K562 (cell line): ENCODE data around the gene TAMALIN. TPM values are rescaled to one million over a fixed set of nuclear protein-coding genes. Genes with fewer than 3 reads are reported as not detected.

ENCODE experiments used
- CBFA2T3 ChIP-seq: fragments of 450-650 bp; IDR thresholded peaks from 2 replicates; pipeline ENCODE4 v1.6.1; 2017
- CC2D1A ChIP-seq: fragments of 450-650 bp; IDR thresholded peaks from 2 replicates; pipeline ENCODE4 v1.6.1; 2017; ENCODE audit warnings: mild to moderate bottlenecking
- ETV5 ChIP-seq: sonication (generic); formaldehyde crosslinking; IDR thresholded peaks from 2 replicates; pipeline ENCODE4 v1.4.0; 2020; ENCODE audit warnings: low read depth, mild to moderate bottlenecking, missing genetic modification reagents
- GABPB1 ChIP-seq: sonication (generic); formaldehyde crosslinking; IDR thresholded peaks from 2 replicates; pipeline ENCODE4 v1.8.0; 2022; ENCODE audit warnings: mild to moderate bottlenecking, missing genetic modification reagents
- GTF2B ChIP-seq: IDR thresholded peaks from 2 replicates; pipeline ENCODE4 v1.6.1; 2011; ENCODE audit not compliant: insufficient read length; ENCODE audit errors: extremely low read depth
- KAT8 ChIP-seq: fragments of 450-650 bp; IDR thresholded peaks from 2 replicates; pipeline ENCODE4 v1.6.1; 2016; ENCODE audit warnings: low read depth, mild to moderate bottlenecking
- MAFG ChIP-seq: fragments of 450-650 bp; conservative IDR thresholded peaks from 2 replicates; pipeline ENCODE4 v1.6.1; 2016; ENCODE audit warnings: missing genetic modification characterization, missing compliant biosample characterization
- MBD1 ChIP-seq: fragments of 250-450 bp; sonication (Bioruptor Pico); IDR thresholded peaks from 2 replicates; pipeline ENCODE4 v1.8.0; 2022; ENCODE audit warnings: inconsistent platforms
- MYC ChIP-seq, 2 experiments: fragments of 250-450 bp in 1 of 2; sonication (Bioruptor Pico) in 1 of 2; IDR thresholded peaks; 2 replicates each; pipeline versions ENCODE4 v1.5.1 to v1.6.1; 2012 to 2021; ENCODE audit warnings: low read depth in 2 of 2, borderline replicate concordance in 1 of 2, improper control_type of control experiment in 1 of 2, low read length in 1 of 2, mild to moderate bottlenecking in 1 of 2, moderate library complexity in 1 of 2
- RBBP5 ChIP-seq: fragments of 200-600 bp; sonication (generic); IDR thresholded peaks from 2 replicates; pipeline ENCODE4 v1.6.1; 2012; ENCODE audit warnings: borderline replicate concordance, mild to moderate bottlenecking, low read length, control low read depth, inconsistent platforms; ENCODE audit not compliant: insufficient read depth, poor library complexity, severe bottlenecking
- RNF2 ChIP-seq: sonication (generic); IDR thresholded peaks from 2 replicates; pipeline ENCODE4 v1.6.1; 2016
- SP1 ChIP-seq: sonication (generic); formaldehyde crosslinking; IDR thresholded peaks from 2 replicates; pipeline ENCODE4 v1.8.1; 2022; ENCODE audit warnings: mild to moderate bottlenecking, missing genetic modification reagents
- ZBTB12 ChIP-seq: fragments of 250-450 bp; sonication (Bioruptor Pico); IDR thresholded peaks from 2 replicates; pipeline ENCODE4 v1.4.0; 2020
- ZFX ChIP-seq: sonication (generic); formaldehyde crosslinking; IDR thresholded peaks from 2 replicates; pipeline ENCODE4 v1.8.0; 2022; ENCODE audit warnings: mild to moderate bottlenecking, missing genetic modification reagents, moderate library complexity
- polyA plus RNA-seq, 8 experiments: library from polyadenylated mRNA; depleted of rRNA in 4 of 8; stranded (reverse) in 5 of 8; unstranded in 3 of 8; fragments of >200 nt; fragmentation: Nextera tagmentation in 2 of 8; fragmentation: Illumina TruSeq in 1 of 8; extraction: Ambion mirVana in 2 of 8; extraction: Trizol in 1 of 8; gene quantifications; 2 replicates each; pipeline versions ENCODE4 v1.2.1 to v1.2.3, GENCODE V29; 2011 to 2014; ENCODE audit warnings: inconsistent platforms in 1 of 8, missing spikeins in 1 of 8
- total RNA-seq, 7 experiments: library from RNA; depleted of rRNA in 6 of 7; stranded (reverse); fragments of >200 nt in 6 of 7; fragmentation: Illumina TruSeq in 2 of 7; extraction: Trizol in 2 of 7; gene quantifications; 2 replicates each; pipeline versions ENCODE4 v1.2.1 to v1.2.3, GENCODE V29; 2011 to 2021; ENCODE audit warnings: low replicate concordance in 1 of 7
- TF ChIP-seq, protein P1 (sequence below), 2 experiments: fragments of 450-650 bp in 1 of 2; IDR thresholded peaks; 2 replicates each; pipeline ENCODE4 v1.6.1; 2011 to 2017; ENCODE audit warnings: low read depth in 2 of 2, antibody characterized with exemption in 1 of 2, borderline replicate concordance in 1 of 2, low read length in 1 of 2, mild to moderate bottlenecking in 1 of 2, mixed read lengths in 1 of 2; ENCODE audit not compliant: control insufficient read depth in 1 of 2
- TF ChIP-seq, protein P2 (sequence below): fragments of 250-450 bp; sonication (Bioruptor Pico); IDR thresholded peaks from 2 replicates; pipeline ENCODE4 v1.9.0; 2021; ENCODE audit warnings: mild to moderate bottlenecking, inconsistent platforms
- TF ChIP-seq, protein P3 (sequence below): sonication (generic); formaldehyde crosslinking; IDR thresholded peaks from 2 replicates; pipeline ENCODE4 v1.9.0; 2022; ENCODE audit warnings: mild to moderate bottlenecking, missing genetic modification reagents

TAMALIN gene
- total and polyA plus RNA-seq, 9 of the 15 experiments (the other 6 are each of a cell fraction or from before 2014, with no cell fraction given), result 0.74 to 2.2 (median 1.5) TPM; not detected in 2

DNA sequence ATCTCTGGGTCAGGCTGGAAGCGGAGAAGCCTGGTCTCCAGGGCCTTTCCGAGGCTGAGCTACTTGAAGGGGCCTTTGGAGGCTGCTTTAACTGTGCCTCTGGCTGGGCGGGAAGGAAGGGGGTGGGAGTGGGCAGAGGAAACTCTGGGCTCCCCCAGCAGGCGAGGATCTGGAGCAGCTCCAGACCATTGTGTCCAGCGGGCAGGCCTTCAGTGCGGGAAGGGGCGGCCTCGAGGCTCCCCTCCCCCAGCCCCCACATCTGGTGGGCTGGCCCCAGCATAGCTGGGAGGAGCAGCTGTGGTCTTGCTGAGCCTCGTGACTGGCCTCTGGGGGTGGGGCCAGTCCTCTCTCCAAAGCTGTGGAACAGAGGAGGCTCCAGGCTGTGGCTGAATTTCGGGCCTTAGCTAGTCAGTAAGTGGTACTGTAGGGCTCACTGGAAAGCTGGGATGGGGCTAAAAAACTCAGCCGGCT lies 3.4 kb downstream of the TAMALIN start (continued):
- TF ChIP-seq RBBP5 (no peak), CBFA2T3 (peak; percentile 24; the same call in 1 of the 2 replicates), SP1 (CRISPR knock-in tag) (no peak), ETV5 (CRISPR knock-in tag) (no peak), MYC (IDR thresholded peaks at IDR 0.05; ENCODE audit: low read depth, low read length) (peak; percentile 73), MYC (CRISPR knock-in tag; IDR thresholded peaks at IDR 0.05; ENCODE audit: borderline replicate concordance, low read depth) (no peak), CC2D1A (no peak), GABPB1 (CRISPR knock-in tag) (no peak), RNF2 (peak; percentile 70; the same call in 1 of the 2 replicates), KAT8 (no peak), ZBTB12 (CRISPR knock-in tag) (no peak), MBD1 (CRISPR knock-in tag) (no peak), GTF2B (no peak), ZFX (CRISPR knock-in tag) (peak; percentile 77), MAFG (no peak)
- TF ChIP-seq, protein P1, sequence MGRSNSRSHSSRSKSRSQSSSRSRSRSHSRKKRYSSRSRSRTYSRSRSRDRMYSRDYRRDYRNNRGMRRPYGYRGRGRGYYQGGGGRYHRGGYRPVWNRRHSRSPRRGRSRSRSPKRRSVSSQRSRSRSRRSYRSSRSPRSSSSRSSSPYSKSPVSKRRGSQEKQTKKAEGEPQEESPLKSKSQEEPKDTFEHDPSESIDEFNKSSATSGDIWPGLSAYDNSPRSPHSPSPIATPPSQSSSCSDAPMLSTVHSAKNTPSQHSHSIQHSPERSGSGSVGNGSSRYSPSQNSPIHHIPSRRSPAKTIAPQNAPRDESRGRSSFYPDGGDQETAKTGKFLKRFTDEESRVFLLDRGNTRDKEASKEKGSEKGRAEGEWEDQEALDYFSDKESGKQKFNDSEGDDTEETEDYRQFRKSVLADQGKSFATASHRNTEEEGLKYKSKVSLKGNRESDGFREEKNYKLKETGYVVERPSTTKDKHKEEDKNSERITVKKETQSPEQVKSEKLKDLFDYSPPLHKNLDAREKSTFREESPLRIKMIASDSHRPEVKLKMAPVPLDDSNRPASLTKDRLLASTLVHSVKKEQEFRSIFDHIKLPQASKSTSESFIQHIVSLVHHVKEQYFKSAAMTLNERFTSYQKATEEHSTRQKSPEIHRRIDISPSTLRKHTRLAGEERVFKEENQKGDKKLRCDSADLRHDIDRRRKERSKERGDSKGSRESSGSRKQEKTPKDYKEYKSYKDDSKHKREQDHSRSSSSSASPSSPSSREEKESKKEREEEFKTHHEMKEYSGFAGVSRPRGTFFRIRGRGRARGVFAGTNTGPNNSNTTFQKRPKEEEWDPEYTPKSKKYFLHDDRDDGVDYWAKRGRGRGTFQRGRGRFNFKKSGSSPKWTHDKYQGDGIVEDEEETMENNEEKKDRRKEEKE (IDR thresholded peaks at IDR 0.05; ENCODE audit: borderline replicate concordance in 1 of 2, control insufficient read depth in 1 of 2, low read depth in 2 of 2, low read length in 1 of 2), result no peak
- TF ChIP-seq, protein P2, sequence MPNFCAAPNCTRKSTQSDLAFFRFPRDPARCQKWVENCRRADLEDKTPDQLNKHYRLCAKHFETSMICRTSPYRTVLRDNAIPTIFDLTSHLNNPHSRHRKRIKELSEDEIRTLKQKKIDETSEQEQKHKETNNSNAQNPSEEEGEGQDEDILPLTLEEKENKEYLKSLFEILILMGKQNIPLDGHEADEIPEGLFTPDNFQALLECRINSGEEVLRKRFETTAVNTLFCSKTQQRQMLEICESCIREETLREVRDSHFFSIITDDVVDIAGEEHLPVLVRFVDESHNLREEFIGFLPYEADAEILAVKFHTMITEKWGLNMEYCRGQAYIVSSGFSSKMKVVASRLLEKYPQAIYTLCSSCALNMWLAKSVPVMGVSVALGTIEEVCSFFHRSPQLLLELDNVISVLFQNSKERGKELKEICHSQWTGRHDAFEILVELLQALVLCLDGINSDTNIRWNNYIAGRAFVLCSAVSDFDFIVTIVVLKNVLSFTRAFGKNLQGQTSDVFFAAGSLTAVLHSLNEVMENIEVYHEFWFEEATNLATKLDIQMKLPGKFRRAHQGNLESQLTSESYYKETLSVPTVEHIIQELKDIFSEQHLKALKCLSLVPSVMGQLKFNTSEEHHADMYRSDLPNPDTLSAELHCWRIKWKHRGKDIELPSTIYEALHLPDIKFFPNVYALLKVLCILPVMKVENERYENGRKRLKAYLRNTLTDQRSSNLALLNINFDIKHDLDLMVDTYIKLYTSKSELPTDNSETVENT, result no peak
- TF ChIP-seq, protein P3, sequence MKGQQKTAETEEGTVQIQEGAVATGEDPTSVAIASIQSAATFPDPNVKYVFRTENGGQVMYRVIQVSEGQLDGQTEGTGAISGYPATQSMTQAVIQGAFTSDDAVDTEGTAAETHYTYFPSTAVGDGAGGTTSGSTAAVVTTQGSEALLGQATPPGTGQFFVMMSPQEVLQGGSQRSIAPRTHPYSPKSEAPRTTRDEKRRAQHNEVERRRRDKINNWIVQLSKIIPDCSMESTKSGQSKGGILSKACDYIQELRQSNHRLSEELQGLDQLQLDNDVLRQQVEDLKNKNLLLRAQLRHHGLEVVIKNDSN, result peak; percentile 81
